HepG2 (cell line): Measurements from ENCODE around the gene SCGB1C1. TPM values are rescaled to one million over a fixed set of nuclear protein-coding genes. Genes with fewer than 3 reads are reported as not detected.

ENCODE experiments used
- ADNP ChIP-seq: sonication (generic); formaldehyde crosslinking; IDR thresholded peaks from 2 replicates; pipeline ENCODE4 v1.4.0; 2020; ENCODE audit warnings: missing genetic modification reagents
- ATF7-NPFF ChIP-seq: sonication (generic); formaldehyde crosslinking; IDR thresholded peaks from 2 replicates; pipeline ENCODE4 v1.8.1; 2023; ENCODE audit warnings: mild to moderate bottlenecking, low read depth, missing genetic modification reagents, moderate library complexity
- DMAP1 ChIP-seq: IDR thresholded peaks from 2 replicates; pipeline ENCODE4 v1.6.1; 2016
- HMGXB4 ChIP-seq, 2 experiments: sonication (generic) in 1 of 2; formaldehyde crosslinking in 1 of 2; IDR thresholded peaks; 2 replicates each; pipeline versions ENCODE4 v1.4.0 to v1.6.1; 2018 to 2020; ENCODE audit warnings: missing genetic modification reagents in 2 of 2, borderline replicate concordance in 1 of 2, low read depth in 1 of 2, mild to moderate bottlenecking in 1 of 2, missing biosample characterization in 1 of 2
- HNF4A ChIP-seq: sonication (generic); formaldehyde crosslinking; IDR thresholded peaks from 2 replicates; pipeline ENCODE4 v1.4.0; 2020; ENCODE audit warnings: missing genetic modification reagents
- HNRNPL ChIP-seq: fragments of 200-400 bp; formaldehyde crosslinking; IDR thresholded peaks from 2 replicates; pipeline ENCODE4 v1.6.1; 2017; ENCODE audit warnings: mild to moderate bottlenecking, low read depth, low read length
- IKZF4 ChIP-seq: sonication (generic); formaldehyde crosslinking; IDR thresholded peaks from 2 replicates; pipeline ENCODE4 v1.5.1; 2020; ENCODE audit warnings: borderline replicate concordance, mild to moderate bottlenecking, low read depth, missing genetic modification reagents; ENCODE audit errors: not compliant biosample characterization
- ISL2 ChIP-seq: sonication (generic); formaldehyde crosslinking; IDR thresholded peaks from 2 replicates; pipeline ENCODE4 v1.5.0; 2020; ENCODE audit warnings: missing genetic modification reagents
- KDM4B ChIP-seq: sonication (generic); formaldehyde crosslinking; IDR thresholded peaks from 2 replicates; pipeline ENCODE4 v1.4.0; 2020; ENCODE audit warnings: missing genetic modification reagents
- POLR2A ChIP-seq, 2 experiments: IDR thresholded peaks; 2 replicates each; pipeline ENCODE4 v1.6.1; 2011; ENCODE audit warnings: low read depth in 2 of 2, low read length in 2 of 2, mild to moderate bottlenecking in 1 of 2, moderate library complexity in 1 of 2; ENCODE audit not compliant: insufficient read depth in 1 of 2
- SALL1 ChIP-seq: sonication (generic); formaldehyde crosslinking; IDR thresholded peaks from 2 replicates; pipeline ENCODE4 v1.8.0; 2022; ENCODE audit warnings: mild to moderate bottlenecking, missing genetic modification reagents
- SATB2 ChIP-seq: sonication (generic); formaldehyde crosslinking; IDR thresholded peaks from 2 replicates; pipeline ENCODE4 v1.5.0; 2020; ENCODE audit warnings: missing genetic modification reagents
- SOX5 ChIP-seq: IDR thresholded peaks from 2 replicates; pipeline ENCODE4 v1.6.1; 2016; ENCODE audit warnings: borderline replicate concordance
- TBX3 ChIP-seq: fragments of 450-650 bp; IDR thresholded peaks from 2 replicates; pipeline ENCODE4 v1.6.1; 2017; ENCODE audit warnings: antibody characterized with exemption, mild to moderate bottlenecking, inconsistent platforms, borderline replicate concordance
- TEAD3 ChIP-seq: optimal IDR thresholded peaks from 2 replicates; pipeline ENCODE3; 2016; ENCODE audit warnings: borderline replicate concordance
- U2AF2 ChIP-seq: fragments of 200-400 bp; formaldehyde crosslinking; IDR thresholded peaks from 2 replicates; pipeline ENCODE4 v1.6.1; 2017; ENCODE audit warnings: low read depth, mild to moderate bottlenecking, low read length
- ZMAT3 ChIP-seq: sonication (generic); formaldehyde crosslinking; conservative IDR thresholded peaks from 2 replicates; pipeline ENCODE4 v1.7.0; 2021; ENCODE audit warnings: missing genetic modification reagents
- ZNF18 ChIP-seq: sonication (generic); formaldehyde crosslinking; IDR thresholded peaks from 2 replicates; pipeline ENCODE4 v1.8.0; 2022; ENCODE audit warnings: mild to moderate bottlenecking, missing genetic modification reagents; ENCODE audit not compliant: insufficient replicate concordance
- ZNF687 ChIP-seq: sonication (generic); formaldehyde crosslinking; IDR thresholded peaks from 2 replicates; pipeline ENCODE4 v1.5.1; 2020; ENCODE audit warnings: mild to moderate bottlenecking, missing genetic modification reagents, moderate library complexity
- ZNF75D ChIP-seq: sonication (generic); formaldehyde crosslinking; IDR thresholded peaks from 2 replicates; pipeline ENCODE4 v1.8.1; 2023; ENCODE audit warnings: missing genetic modification reagents, mild to moderate bottlenecking, borderline replicate concordance
- ZNF766 ChIP-seq: sonication (generic); formaldehyde crosslinking; IDR thresholded peaks from 2 replicates; pipeline ENCODE4 v1.5.0; 2020; ENCODE audit warnings: missing genetic modification reagents, borderline replicate concordance
- ZNF788 ChIP-seq: sonication (generic); formaldehyde crosslinking; IDR thresholded peaks from 2 replicates; pipeline ENCODE4 v1.5.0; 2020; ENCODE audit warnings: mild to moderate bottlenecking, missing genetic modification reagents, borderline replicate concordance
- ZSCAN29 ChIP-seq: sonication (generic); formaldehyde crosslinking; conservative IDR thresholded peaks from 2 replicates; pipeline ENCODE4 v1.4.0; 2020; ENCODE audit warnings: mild to moderate bottlenecking, missing genetic modification reagents
- polyA plus RNA-seq, 8 experiments: library from polyadenylated mRNA; depleted of rRNA in 3 of 8; stranded (reverse) in 7 of 8; unstranded in 1 of 8; fragments of >200 nt; fragmentation: Illumina TruSeq in 4 of 8; extraction: Trizol in 4 of 8; gene quantifications; 2 replicates each; pipeline versions ENCODE4 v1.2.1 to v1.2.3, GENCODE V29; 2011 to 2016; ENCODE audit warnings: low read depth in 4 of 8, missing spikeins in 1 of 8, mixed read lengths in 1 of 8; ENCODE audit not compliant: insufficient read depth in 1 of 8
- total RNA-seq, 5 experiments: library from RNA; depleted of rRNA; stranded (reverse); fragments of >200 nt; fragmentation: Illumina TruSeq; extraction: Trizol; gene quantifications; 2 replicates each; pipeline ENCODE4 v1.2.3, GENCODE V29; 2016; ENCODE audit warnings: low read depth in 1 of 5

SCGB1C1 gene
- total and polyA plus RNA-seq, 2 of the 13 experiments (the other 11 are each of a cell fraction or from before 2014, with no cell fraction given): not detected

- TF ChIP-seq ADNP (CRISPR knock-in tag) (no peak), ZNF788 (CRISPR knock-in tag) (no peak), SATB2 (CRISPR knock-in tag) (no peak), IKZF4 (CRISPR knock-in tag) (peak; percentile 56), ZNF18 (peak; percentile 36), POLR2A (IDR thresholded peaks at IDR 0.05; ENCODE audit: insufficient read depth in 1 of 2, low read depth in 2 of 2, low read length in 2 of 2) (peak; percentile 79 to 91), U2AF2 (no peak), ZNF75D (CRISPR knock-in tag) (no peak), ZNF766 (CRISPR knock-in tag) (0 out of 2 replicates have a peak, but pooled peaks have one; percentile 33), ZMAT3 (no peak), KDM4B (CRISPR knock-in tag) (0 out of 2 replicates have a peak, but pooled peaks have one; percentile 23), HMGXB4 (CRISPR knock-in tag; IDR thresholded peaks at IDR 0.05; ENCODE audit: borderline replicate concordance in 1 of 2, low read depth in 1 of 2) (peak in 1 of 2 experiments; percentile 50; a peak in 2 of 4 replicates), HNRNPL (0 out of 2 replicates have a peak, but pooled peaks have one; percentile 44), TEAD3 (CRISPR knock-in tag) (peak; percentile 28), ZNF687 (CRISPR knock-in tag) (peak; percentile 50), ZSCAN29 (CRISPR knock-in tag) (0 out of 2 replicates have a peak, but pooled peaks have one; percentile 7), ATF7-NPFF (CRISPR knock-in tag) (0 out of 2 replicates have a peak, but pooled peaks have one; percentile 70), SALL1 (CRISPR knock-in tag) (no peak), DMAP1 (CRISPR knock-in tag) (peak; percentile 71; the same call in 1 of the 2 replicates), HNF4A (CRISPR knock-in tag) (peak; percentile 45), SOX5 (CRISPR knock-in tag) (no peak), TBX3 (peak; percentile 15; the same call in 1 of the 2 replicates), ISL2 (CRISPR knock-in tag) (0 out of 2 replicates have a peak, but pooled peaks have one; percentile 30)
Observed at GRCh38 chr11:235997-236773, 43.3 kb downstream of the SCGB1C1 start, which contains the start of gene SIRT3 (continued).
